HCT116 (cell line): Measurements from ENCODE around the gene MRAP2. TPM values are rescaled to one million over a fixed set of nuclear protein-coding genes. Genes with fewer than 3 reads are reported as not detected.

Experiments used
- ATAC-seq: fragments of 200-7000 bp; cut with Tn5 transposase; 2 replicates; pipeline ENCODE4 v1.9.1; 2020; ENCODE audit warnings: mild to moderate bottlenecking, moderate library complexity
- BruUV-seq: library from RNA; stranded (reverse); fragments of 400-500 nt; replicated peaks from 2 replicates; lab custom pipeline; 2021; lab: Mats Ljungman, UMichigan
- CTCF ChIA-PET: fragments of 300-600 bp; sonication (Branson Sonifier 250); formaldehyde crosslinking; loops from one replicate; lab custom pipeline; 2021; ENCODE audit warnings: antibody characterized with exemption; lab: Charles Lee
- POLR2A ChIA-PET: fragments of 300-600, 350-600 bp; sonication (Branson Sonifier 250); formaldehyde crosslinking; loops from one replicate; lab custom pipeline; 2021; ENCODE audit warnings: antibody characterized with exemption; lab: Charles Lee
- RAD21 ChIA-PET, 2 experiments: fragments of 300-600 bp; sonication (Branson Sonifier 250); formaldehyde crosslinking; loops; one replicate each; lab custom pipeline; 2023; ENCODE audit warnings: low total read pairs in 2 of 2; ENCODE audit not compliant: uncharacterized antibody in 2 of 2, unreplicated experiment in 2 of 2, low non-redundant PET in 1 of 2; lab: Charles Lee
- DNase-seq: peaks from one replicate; pipeline ENCODE4 v3.0.0-alpha.2; 2010; ENCODE audit warnings: low read depth, low spot score
- H2AFZ ChIP-seq: fragments of 200-600 bp; shearing (Covaris generic), sonication (generic); 2 replicates; pipeline ENCODE4 v1.6.1; 2017; ENCODE audit warnings: low read depth, mixed run types, mixed read lengths, antibody characterized with exemption, low read length; ENCODE audit not compliant: poor library complexity, severe bottlenecking
- H3K27ac ChIP-seq: 2 replicates; pipeline ENCODE4 v1.5.1; 2012; ENCODE audit warnings: low read depth, low read length
- H3K27me3 ChIP-seq: fragments of 200-600 bp; sonication (generic); 2 replicates; pipeline ENCODE4 v1.6.1; 2016; ENCODE audit warnings: mixed run types, low read length, mixed read lengths; ENCODE audit not compliant: insufficient read depth
- H3K36me3 ChIP-seq, 2 experiments: fragments of 200-500 bp in 1 of 2; fragments of 200-600 bp in 1 of 2; sonication (Bioruptor generic) in 1 of 2; sonication (generic) in 1 of 2; 2 replicates each; pipeline versions ENCODE4 v1.5.1 to v1.6.1; 2014 to 2016; ENCODE audit warnings: low read length in 2 of 2, inconsistent platforms in 1 of 2, mixed read lengths in 1 of 2, mixed run types in 1 of 2; ENCODE audit not compliant: insufficient read depth in 2 of 2, control insufficient read depth in 1 of 2
- H3K4me1 ChIP-seq, 2 experiments: fragments of 200-600 bp in 1 of 2; sonication (generic) in 1 of 2; 2 replicates each; pipeline versions ENCODE4 v1.5.1 to v1.6.1; 2012 to 2017; ENCODE audit warnings: low read length in 2 of 2, inconsistent platforms in 1 of 2, mild to moderate bottlenecking in 1 of 2, mixed read lengths in 1 of 2, mixed run types in 1 of 2, moderate library complexity in 1 of 2; ENCODE audit not compliant: insufficient read depth in 2 of 2, control insufficient read depth in 1 of 2
- H3K4me2 ChIP-seq: fragments of 200-600 bp; sonication (generic); 2 replicates; pipeline ENCODE4 v1.6.1; 2017; ENCODE audit warnings: mixed run types, low read length, mixed read lengths
- H3K4me3 ChIP-seq, 2 experiments: fragments of 200-600 bp in 1 of 2; sonication (generic) in 1 of 2; replicated peaks in 1 of 2; 2 replicates each; pipeline ENCODE4 v1.5.1; 2011 to 2016; ENCODE audit warnings: low read length in 2 of 2, control low read depth in 1 of 2, low read depth in 1 of 2, mild to moderate bottlenecking in 1 of 2, mixed read lengths in 1 of 2, mixed run types in 1 of 2
- H3K79me2 ChIP-seq: fragments of 200-600 bp; sonication (generic); 2 replicates; pipeline ENCODE4 v1.6.1; 2017; ENCODE audit warnings: mild to moderate bottlenecking, mixed run types, low read length, moderate library complexity, mixed read lengths; ENCODE audit not compliant: insufficient read depth
- H3K9ac ChIP-seq: fragments of 200-600 bp; sonication (generic); 2 replicates; pipeline ENCODE4 v1.6.1; 2016; ENCODE audit warnings: low read length, mixed read lengths
- H3K9me2 ChIP-seq: fragments of 200-600 bp; sonication (generic), shearing (Covaris generic); 2 replicates; pipeline ENCODE4 v1.6.1; 2017; ENCODE audit warnings: mixed run types, mild to moderate bottlenecking, moderate library complexity; ENCODE audit not compliant: insufficient read depth
- H3K9me3 ChIP-seq, 2 experiments: fragments of 200-500 bp in 1 of 2; fragments of 200-600 bp in 1 of 2; sonication (Bioruptor generic) in 1 of 2; sonication (generic) in 1 of 2; 2 replicates each; pipeline ENCODE4 v1.6.1; 2014 to 2017; ENCODE audit warnings: low read length in 2 of 2, mixed read lengths in 2 of 2, inconsistent platforms in 1 of 2, low read depth in 1 of 2, mild to moderate bottlenecking in 1 of 2, mixed run types in 1 of 2, moderate library complexity in 1 of 2; ENCODE audit not compliant: control insufficient read depth in 1 of 2, insufficient read depth in 1 of 2
- H4K20me1 ChIP-seq: fragments of 200-600 bp; sonication (generic), shearing (Covaris generic); 2 replicates; pipeline ENCODE4 v1.6.1; 2017; ENCODE audit warnings: mixed run types, mild to moderate bottlenecking, moderate library complexity; ENCODE audit not compliant: insufficient read depth
- ATF3 ChIP-seq: IDR thresholded peaks from 2 replicates; pipeline ENCODE4 v1.6.1; 2012
- CEBPB ChIP-seq: IDR thresholded peaks from 2 replicates; pipeline ENCODE4 v1.6.1; 2012; ENCODE audit warnings: low read depth
- CTCF ChIP-seq, 3 experiments: fragments of 200-600 bp in 1 of 3; sonication (generic) in 1 of 3; IDR thresholded peaks in 2 of 3; conservative IDR thresholded peaks in 1 of 3; 2 replicates each; pipeline ENCODE4 v1.5.1; 2012 to 2017; ENCODE audit warnings: low read depth in 2 of 3, low read length in 2 of 3, antibody characterized with exemption in 1 of 3, borderline replicate concordance in 1 of 3, control low read depth in 1 of 3, mild to moderate bottlenecking in 1 of 3, mixed read lengths in 1 of 3, mixed run types in 1 of 3, moderate library complexity in 1 of 3; ENCODE audit not compliant: insufficient read depth in 1 of 3
- EGR1 ChIP-seq: IDR thresholded peaks from 2 replicates; pipeline ENCODE4 v1.6.1; 2012; ENCODE audit warnings: low read depth
- ELF1 ChIP-seq: IDR thresholded peaks from 2 replicates; pipeline ENCODE4 v1.6.1; 2012; ENCODE audit warnings: low read depth, borderline replicate concordance
- EZH2 ChIP-seq: fragments of 200-600 bp; sonication (generic); IDR thresholded peaks from 2 replicates; pipeline ENCODE4 v1.6.1; 2017; ENCODE audit warnings: antibody characterized with exemption, mixed run types
- EZH2phosphoT487 ChIP-seq: fragments of 200-600 bp; IDR thresholded peaks from 2 replicates; pipeline ENCODE4 v1.6.1; 2018; ENCODE audit warnings: antibody characterized with exemption, borderline replicate concordance
- FOSL1 ChIP-seq: IDR thresholded peaks from 2 replicates; pipeline ENCODE4 v1.6.1; 2012; ENCODE audit warnings: low read depth
- JUND ChIP-seq: IDR thresholded peaks from 2 replicates; pipeline ENCODE4 v1.6.1; 2012
- POLR2A ChIP-seq: IDR thresholded peaks from 2 replicates; pipeline ENCODE4 v1.7.0; 2011; ENCODE audit warnings: borderline replicate concordance; ENCODE audit not compliant: insufficient read depth, insufficient read length; ENCODE audit errors: extremely low read depth
- POLR2AphosphoS5 ChIP-seq: IDR thresholded peaks from 2 replicates; pipeline ENCODE4 v1.6.1; 2011; ENCODE audit warnings: mild to moderate bottlenecking, low read depth, low read length, moderate library complexity
- SIN3A ChIP-seq: IDR thresholded peaks from 2 replicates; pipeline ENCODE4 v1.6.1; 2012; ENCODE audit warnings: low read depth
- SP1 ChIP-seq: IDR thresholded peaks from 2 replicates; pipeline ENCODE4 v1.6.1; 2012; ENCODE audit warnings: low read depth
- TCF7L2 ChIP-seq: IDR thresholded peaks from 2 replicates; pipeline ENCODE4 v1.7.0; 2011; ENCODE audit warnings: borderline replicate concordance, inconsistent platforms; ENCODE audit not compliant: insufficient read depth, insufficient read length; ENCODE audit errors: extremely low read depth
- YY1 ChIP-seq: IDR thresholded peaks from 2 replicates; pipeline ENCODE4 v1.6.1; 2011; ENCODE audit warnings: low read length, low read depth, moderate library complexity, mild to moderate bottlenecking; ENCODE audit not compliant: insufficient replicate concordance; ENCODE audit errors: extremely low read depth
- ZNF274 ChIP-seq: fragments of 200-500 bp; sonication (Bioruptor generic); IDR thresholded peaks from 2 replicates; pipeline ENCODE4 v1.6.1; 2014; ENCODE audit warnings: mild to moderate bottlenecking, low read depth, low read length, inconsistent platforms
- intact Hi-C: fragments of 100-400 bp; cut with micrococcal nuclease; formaldehyde crosslinking; loops from 2 replicates; pipeline ENCODE4 v1.10.0; 2022
- total RNA-seq: library from RNA; stranded (reverse); gene quantifications from one replicate; pipeline ENCODE4 v1.2.1, GENCODE V29; 2021; ENCODE audit not compliant: unreplicated experiment
- TF ChIP-seq, protein P1 (sequence below): IDR thresholded peaks from 2 replicates; pipeline ENCODE4 v1.6.1; 2012
- TF ChIP-seq, protein P2 (sequence below): IDR thresholded peaks from 2 replicates; pipeline ENCODE4 v1.6.1; 2012; ENCODE audit warnings: low read depth
- TF ChIP-seq, protein P3 (sequence below): IDR thresholded peaks from 2 replicates; pipeline ENCODE4 v1.6.1; 2011; ENCODE audit warnings: mild to moderate bottlenecking, low read length, moderate library complexity; ENCODE audit not compliant: insufficient replicate concordance; ENCODE audit errors: extremely low read depth

The MRAP2 gene
- total RNA-seq, 1 experiment from 2014 or later, result 1.4 TPM

DNA sequence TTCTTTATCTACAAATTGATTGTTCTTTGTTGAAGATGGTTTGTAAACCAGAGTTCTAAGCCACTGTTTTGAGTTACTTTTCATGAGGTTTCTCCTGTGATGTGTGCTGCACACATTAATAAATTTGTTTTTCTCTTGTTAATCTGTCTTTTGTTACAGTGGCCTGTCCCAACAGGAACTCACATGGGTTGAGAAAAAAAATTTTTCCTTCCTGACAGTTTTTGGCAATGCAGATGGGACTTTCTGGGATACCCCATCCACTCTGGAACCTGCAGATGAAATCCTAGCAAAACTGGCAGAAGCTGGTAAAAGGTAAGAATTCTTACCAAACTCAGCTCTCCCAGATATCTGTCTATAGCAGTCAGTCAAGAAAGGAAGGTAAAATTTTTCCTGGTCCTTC, 105.7 kb downstream of the MRAP2 start:
- intact Hi-C loops, result no loop called here
- RAD21 ChIA-PET, result no interaction called here
- Histone ChIP-seq H3K27me3 (no peaks in the 10 kb centered on the region), H3K27ac (no peak overlapping the region), H3K4me1 (peaks cover 0 to 9% of the 10 kb centered on the region in 2 experiments; a peak in 3 of 4 replicates), H3K36me3 (no peaks in the 10 kb centered on the region), H3K9ac (no peak overlapping the region), H2AFZ (no peak overlapping the region), H3K4me2 (no peak overlapping the region), H4K20me1 (no peaks in the 10 kb centered on the region), H3K4me3 (no peak overlapping the region), H3K9me2 (no peaks in the 10 kb centered on the region), H3K79me2 (no peaks in the 10 kb centered on the region), H3K9me3 (no peaks in the 10 kb centered on the region)
- CTCF ChIA-PET, result no interaction called here
- DNase-seq (no peak), ATAC-seq (no peak)
- POLR2A ChIA-PET, result no interaction called here
- TF ChIP-seq ELF1, result no peak
- TF ChIP-seq YY1, result no peak
- no peak for TF ChIP-seq POLR2AphosphoS5
- TF ChIP-seq EZH2, result no peak
- no peak for TF ChIP-seq CTCF (IDR thresholded peaks at IDR 0.05 in 2 of 3, conservative IDR thresholded peaks at IDR 0.05 in 1 of 3; ENCODE audit: borderline replicate concordance in 1 of 3, insufficient read depth in 1 of 3, low read depth in 2 of 3, low read length in 2 of 3)
- TF ChIP-seq, protein P1, sequence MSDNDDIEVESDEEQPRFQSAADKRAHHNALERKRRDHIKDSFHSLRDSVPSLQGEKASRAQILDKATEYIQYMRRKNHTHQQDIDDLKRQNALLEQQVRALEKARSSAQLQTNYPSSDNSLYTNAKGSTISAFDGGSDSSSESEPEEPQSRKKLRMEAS, result no peak
- no peak for TF ChIP-seq JUND
- TF ChIP-seq FOSL1, result no peak
- TF ChIP-seq SP1, result no peak
- TF ChIP-seq, protein P2, sequence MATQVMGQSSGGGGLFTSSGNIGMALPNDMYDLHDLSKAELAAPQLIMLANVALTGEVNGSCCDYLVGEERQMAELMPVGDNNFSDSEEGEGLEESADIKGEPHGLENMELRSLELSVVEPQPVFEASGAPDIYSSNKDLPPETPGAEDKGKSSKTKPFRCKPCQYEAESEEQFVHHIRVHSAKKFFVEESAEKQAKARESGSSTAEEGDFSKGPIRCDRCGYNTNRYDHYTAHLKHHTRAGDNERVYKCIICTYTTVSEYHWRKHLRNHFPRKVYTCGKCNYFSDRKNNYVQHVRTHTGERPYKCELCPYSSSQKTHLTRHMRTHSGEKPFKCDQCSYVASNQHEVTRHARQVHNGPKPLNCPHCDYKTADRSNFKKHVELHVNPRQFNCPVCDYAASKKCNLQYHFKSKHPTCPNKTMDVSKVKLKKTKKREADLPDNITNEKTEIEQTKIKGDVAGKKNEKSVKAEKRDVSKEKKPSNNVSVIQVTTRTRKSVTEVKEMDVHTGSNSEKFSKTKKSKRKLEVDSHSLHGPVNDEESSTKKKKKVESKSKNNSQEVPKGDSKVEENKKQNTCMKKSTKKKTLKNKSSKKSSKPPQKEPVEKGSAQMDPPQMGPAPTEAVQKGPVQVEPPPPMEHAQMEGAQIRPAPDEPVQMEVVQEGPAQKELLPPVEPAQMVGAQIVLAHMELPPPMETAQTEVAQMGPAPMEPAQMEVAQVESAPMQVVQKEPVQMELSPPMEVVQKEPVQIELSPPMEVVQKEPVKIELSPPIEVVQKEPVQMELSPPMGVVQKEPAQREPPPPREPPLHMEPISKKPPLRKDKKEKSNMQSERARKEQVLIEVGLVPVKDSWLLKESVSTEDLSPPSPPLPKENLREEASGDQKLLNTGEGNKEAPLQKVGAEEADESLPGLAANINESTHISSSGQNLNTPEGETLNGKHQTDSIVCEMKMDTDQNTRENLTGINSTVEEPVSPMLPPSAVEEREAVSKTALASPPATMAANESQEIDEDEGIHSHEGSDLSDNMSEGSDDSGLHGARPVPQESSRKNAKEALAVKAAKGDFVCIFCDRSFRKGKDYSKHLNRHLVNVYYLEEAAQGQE, result no peak
- no peak for TF ChIP-seq TCF7L2
- TF ChIP-seq EZH2phosphoT487, result no peak
- no peak for TF ChIP-seq ATF3
- no peak for TF ChIP-seq ZNF274
- no peak for TF ChIP-seq EGR1
- TF ChIP-seq SIN3A, result no peak
- TF ChIP-seq, protein P3, sequence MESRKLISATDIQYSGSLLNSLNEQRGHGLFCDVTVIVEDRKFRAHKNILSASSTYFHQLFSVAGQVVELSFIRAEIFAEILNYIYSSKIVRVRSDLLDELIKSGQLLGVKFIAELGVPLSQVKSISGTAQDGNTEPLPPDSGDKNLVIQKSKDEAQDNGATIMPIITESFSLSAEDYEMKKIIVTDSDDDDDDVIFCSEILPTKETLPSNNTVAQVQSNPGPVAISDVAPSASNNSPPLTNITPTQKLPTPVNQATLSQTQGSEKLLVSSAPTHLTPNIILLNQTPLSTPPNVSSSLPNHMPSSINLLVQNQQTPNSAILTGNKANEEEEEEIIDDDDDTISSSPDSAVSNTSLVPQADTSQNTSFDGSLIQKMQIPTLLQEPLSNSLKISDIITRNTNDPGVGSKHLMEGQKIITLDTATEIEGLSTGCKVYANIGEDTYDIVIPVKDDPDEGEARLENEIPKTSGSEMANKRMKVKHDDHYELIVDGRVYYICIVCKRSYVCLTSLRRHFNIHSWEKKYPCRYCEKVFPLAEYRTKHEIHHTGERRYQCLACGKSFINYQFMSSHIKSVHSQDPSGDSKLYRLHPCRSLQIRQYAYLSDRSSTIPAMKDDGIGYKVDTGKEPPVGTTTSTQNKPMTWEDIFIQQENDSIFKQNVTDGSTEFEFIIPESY, result no peak
- no peak for TF ChIP-seq POLR2A
- TF ChIP-seq CEBPB, result no peak
- no TSS peak for BruUV-seq
